Ovary (tissue), 9 donors: ENCODE data around the gene FLVCR2. TPM values are rescaled to one million over a fixed set of nuclear protein-coding genes. Genes with fewer than 3 reads are reported as not detected.

Source experiments
- DNase-seq, 5 donors: peaks; one replicate each; pipeline ENCODE4 v3.0.0-alpha.2; 2019 to 2020
- H3K27ac ChIP-seq, 2 donors: fragments of 200-600 bp; one replicate each; pipeline versions ENCODE4 v1.5.1 to v1.8.0; 2019 to 2022
- H3K27me3 ChIP-seq: fragments of 200-600 bp; one replicate; pipeline ENCODE4 v1.8.0; 2022
- H3K36me3 ChIP-seq: fragments of 200-600 bp; sonication (generic); one replicate; pipeline ENCODE4 v1.5.1; 2019
- H3K4me1 ChIP-seq: one replicate; pipeline ENCODE4 v1.8.1; 2013; ENCODE audit warnings: mild to moderate bottlenecking, moderate library complexity; ENCODE audit not compliant: insufficient read depth
- H3K4me3 ChIP-seq: fragments of 200-600 bp; sonication (generic); one replicate; pipeline ENCODE4 v1.5.1; 2017
- H3K9me3 ChIP-seq, 2 donors: fragments of 200-600 bp in 1 of 2; sonication (generic) in 1 of 2; one replicate each; pipeline versions ENCODE4 v1.5.1 to v1.8.1; 2013 to 2019; ENCODE audit warnings: mild to moderate bottlenecking in 1 of 2, moderate library complexity in 1 of 2
- EP300 ChIP-seq: sonication (generic); formaldehyde crosslinking; IDR thresholded peaks from one replicate; pipeline ENCODE4 v1.6.1; 2017; ENCODE audit warnings: antibody characterized with exemption
- POLR2A ChIP-seq: fragments of 450-650 bp; IDR thresholded peaks from one replicate; pipeline ENCODE4 v1.6.1; 2017; ENCODE audit warnings: antibody characterized with exemption, mild to moderate bottlenecking, moderate library complexity
- WGBS, 3 donors: extraction: QIAGEN DNeasy Blood & Tissue Kit in 1 of 3; methylation state at CpG; one replicate each; pipeline versions ENCODE4 v1.1.5 to v1.1.7; 2013 to 2017; 5-methylcytosine and 5-hydroxymethylcytosine counted together
- intact Hi-C, 4 donors: fragments of 100-400 bp; cut with DNase I; formaldehyde crosslinking; loops; one replicate each; pipeline versions ENCODE4 v1.11.0 to v1.15.1; 2022 to 2023
- polyA plus RNA-seq, 2 donors: library from polyadenylated mRNA; stranded (reverse); fragments of 200-250 nt in 1 of 2; fragments of 350-450 nt in 1 of 2; fragmentation: Illumina TruSeq in 1 of 2; extraction: RNeasy Lipid Tissue Mini Kit (QIAGEN cat#74804) in 1 of 2; gene quantifications; one replicate each; pipeline ENCODE4 v1.2.3, GENCODE V29; 2013 to 2014
- total RNA-seq, 7 donors: library from RNA; depleted of rRNA in 2 of 7; stranded (reverse); fragments of >200 nt in 2 of 7; fragmentation: NEBNext Ultra II Directional in 3 of 7; extraction: Animal tissue kit (Norgen Biotek cat#: 25700) in 3 of 7; gene quantifications; one replicate each; pipeline versions ENCODE4 v1.1.0 to v1.2.4, GENCODE V29; 2016 to 2023
- TF ChIP-seq, protein P1 (sequence below), 3 donors: fragments of 450-650 bp in 2 of 3; fragments of 200-600 bp in 1 of 3; IDR thresholded peaks; one replicate each; pipeline versions ENCODE4 v1.5.1 to v1.8.0; 2016 to 2022; ENCODE audit warnings: antibody characterized with exemption in 3 of 3, mild to moderate bottlenecking in 1 of 3
- donor health status: DM: no; HTN: no; CAD: no; lungs with moderate emphysema.
- donor health status: DM: no; HTN: no; CAD: no.
- donor health status: Bipolar disorder and iron deficiency.
- donor health status: DM: yes; HTN: yes; CAD: no.
- donor health status: DM: no; HTN: no; CAD: no.
- donor health status: DM: yes; HTN: yes; CAD: no.

FLVCR2 gene
- total and polyA plus RNA-seq, 9 donors = 1.5 to 18.4 (median 4.4) TPM

- H3K4me3 ChIP-seq = no peak overlapping the region
- TF ChIP-seq POLR2A (no peak), EP300 (no peak)
- TF ChIP-seq, protein P1, sequence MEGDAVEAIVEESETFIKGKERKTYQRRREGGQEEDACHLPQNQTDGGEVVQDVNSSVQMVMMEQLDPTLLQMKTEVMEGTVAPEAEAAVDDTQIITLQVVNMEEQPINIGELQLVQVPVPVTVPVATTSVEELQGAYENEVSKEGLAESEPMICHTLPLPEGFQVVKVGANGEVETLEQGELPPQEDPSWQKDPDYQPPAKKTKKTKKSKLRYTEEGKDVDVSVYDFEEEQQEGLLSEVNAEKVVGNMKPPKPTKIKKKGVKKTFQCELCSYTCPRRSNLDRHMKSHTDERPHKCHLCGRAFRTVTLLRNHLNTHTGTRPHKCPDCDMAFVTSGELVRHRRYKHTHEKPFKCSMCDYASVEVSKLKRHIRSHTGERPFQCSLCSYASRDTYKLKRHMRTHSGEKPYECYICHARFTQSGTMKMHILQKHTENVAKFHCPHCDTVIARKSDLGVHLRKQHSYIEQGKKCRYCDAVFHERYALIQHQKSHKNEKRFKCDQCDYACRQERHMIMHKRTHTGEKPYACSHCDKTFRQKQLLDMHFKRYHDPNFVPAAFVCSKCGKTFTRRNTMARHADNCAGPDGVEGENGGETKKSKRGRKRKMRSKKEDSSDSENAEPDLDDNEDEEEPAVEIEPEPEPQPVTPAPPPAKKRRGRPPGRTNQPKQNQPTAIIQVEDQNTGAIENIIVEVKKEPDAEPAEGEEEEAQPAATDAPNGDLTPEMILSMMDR (IDR thresholded peaks at IDR 0.05) = no peak
- no peaks in the 10 kb centered on the region for H3K4me1 ChIP-seq
- no peak overlapping the region for H3K27ac ChIP-seq
- 6 to 33% (median 11%) methylated on average over 5 of the region's 5 CpGs for WGBS, 3 donors
- H3K36me3 ChIP-seq = no peaks in the 10 kb centered on the region
- intact Hi-C loops = no loop called here
- H3K9me3 ChIP-seq = no peaks in the 10 kb centered on the region
- no peaks in the 10 kb centered on the region for H3K27me3 ChIP-seq
- DNase-seq = no peak
Measured at GRCh38 chr14:75631453-75631831, 53.0 kb downstream of the FLVCR2 start.

- WGBS, 3 donors = 89 to 90% (median 89%) methylated on average over 5 of the region's 5 CpGs
- no peak overlapping the region for H3K27ac ChIP-seq
- no peaks in the 10 kb centered on the region for H3K36me3 ChIP-seq
- intact Hi-C loops = no loop called here
- TF ChIP-seq POLR2A = no peak
- TF ChIP-seq, protein P1 (IDR thresholded peaks at IDR 0.05) = no peak
- no peak for TF ChIP-seq EP300
- no peak overlapping the region for H3K4me3 ChIP-seq
- no peaks in the 10 kb centered on the region for H3K27me3 ChIP-seq
- DNase-seq = no peak
- H3K9me3 ChIP-seq = no peaks in the 10 kb centered on the region
- H3K4me1 ChIP-seq = no peaks in the 10 kb centered on the region
Measured at GRCh38 chr14:75634848-75635247, 56.4 kb downstream of the FLVCR2 start.

GRCh38 chr14:75636100-75636692 lies 57.8 kb downstream of the FLVCR2 start:
- Histone ChIP-seq H3K4me3 (no peak overlapping the region), H3K27ac (no peak overlapping the region), H3K27me3 (no peaks in the 10 kb centered on the region), H3K36me3 (no peaks in the 10 kb centered on the region), H3K4me1 (no peaks in the 10 kb centered on the region), H3K9me3 (no peaks in the 10 kb centered on the region)
- TF ChIP-seq EP300 = no peak
- no peak for TF ChIP-seq POLR2A
- TF ChIP-seq, protein P1 (IDR thresholded peaks at IDR 0.05) = no peak
- no peak for DNase-seq
- WGBS, 3 donors = 56 to 65% (median 57%) methylated on average over 13 of the region's 13 CpGs
- intact Hi-C loops = no loop called here

GRCh38 chr14:75640876-75641275 lies 62.5 kb downstream of the FLVCR2 start:
- 93 to 96% (median 96%) methylated on average over 3 of the region's 3 CpGs for WGBS, 3 donors
- no peak overlapping the region for H3K27ac ChIP-seq
- H3K9me3 ChIP-seq = no peaks in the 10 kb centered on the region
- no peaks in the 10 kb centered on the region for H3K36me3 ChIP-seq
- no peaks in the 10 kb centered on the region for H3K4me1 ChIP-seq
- intact Hi-C loops = loop anchor here in 1 of 4 donors (5.0 kb wide), 1 partner anchor 49 kb away; no protein-coding TSS in a partner anchor
- H3K27me3 ChIP-seq = no peaks in the 10 kb centered on the region
- no peak for DNase-seq
- H3K4me3 ChIP-seq = no peak overlapping the region
- TF ChIP-seq POLR2A (no peak), EP300 (no peak)
- TF ChIP-seq, protein P1 (IDR thresholded peaks at IDR 0.05) = no peak
